ENCODE results near the gene SIRT6. TPM values are rescaled to one million over a fixed set of nuclear protein-coding genes. Genes with fewer than 3 reads are reported as not detected.
"Not testable (repeated sequence)": the region's sequence is repeated elsewhere in the genome, so short reads cannot be mapped to it uniquely, and the experiment has no call there.

Gene SIRT6
- total RNA-seq, 1 donor from 2014 or later: 65.6 TPM

DNA sequence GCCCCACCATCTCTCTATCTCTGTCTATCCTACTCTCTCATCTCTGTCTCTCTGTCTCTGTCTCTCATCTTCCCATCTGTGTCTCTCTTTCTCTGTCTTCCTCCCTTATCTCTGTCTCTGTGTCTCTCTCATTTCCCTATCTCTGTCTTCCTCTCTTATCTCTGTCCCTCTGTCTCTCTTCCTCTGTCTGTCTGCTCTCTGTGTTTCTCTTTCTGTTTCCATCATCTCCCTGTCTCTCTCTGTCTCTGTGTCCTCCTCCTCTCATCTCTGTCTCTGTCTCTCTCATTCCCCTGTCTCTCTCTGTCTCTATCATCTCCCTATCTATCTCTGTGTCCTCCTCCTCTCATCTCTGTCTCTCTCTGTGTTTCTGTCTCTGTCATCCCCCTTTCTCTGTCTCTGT is 45.4 kb upstream of the SIRT6 start:
- Histone ChIP-seq H3K27ac (no peak overlapping the region), H3K4me3 (no peak overlapping the region), H3K27me3 (no peaks in the 10 kb centered on the region), H3K4me1 (no peaks in the 10 kb centered on the region), H3K36me3 (no peaks in the 10 kb centered on the region), H3K9me3 (no peaks in the 10 kb centered on the region)
- TF ChIP-seq, protein P1, sequence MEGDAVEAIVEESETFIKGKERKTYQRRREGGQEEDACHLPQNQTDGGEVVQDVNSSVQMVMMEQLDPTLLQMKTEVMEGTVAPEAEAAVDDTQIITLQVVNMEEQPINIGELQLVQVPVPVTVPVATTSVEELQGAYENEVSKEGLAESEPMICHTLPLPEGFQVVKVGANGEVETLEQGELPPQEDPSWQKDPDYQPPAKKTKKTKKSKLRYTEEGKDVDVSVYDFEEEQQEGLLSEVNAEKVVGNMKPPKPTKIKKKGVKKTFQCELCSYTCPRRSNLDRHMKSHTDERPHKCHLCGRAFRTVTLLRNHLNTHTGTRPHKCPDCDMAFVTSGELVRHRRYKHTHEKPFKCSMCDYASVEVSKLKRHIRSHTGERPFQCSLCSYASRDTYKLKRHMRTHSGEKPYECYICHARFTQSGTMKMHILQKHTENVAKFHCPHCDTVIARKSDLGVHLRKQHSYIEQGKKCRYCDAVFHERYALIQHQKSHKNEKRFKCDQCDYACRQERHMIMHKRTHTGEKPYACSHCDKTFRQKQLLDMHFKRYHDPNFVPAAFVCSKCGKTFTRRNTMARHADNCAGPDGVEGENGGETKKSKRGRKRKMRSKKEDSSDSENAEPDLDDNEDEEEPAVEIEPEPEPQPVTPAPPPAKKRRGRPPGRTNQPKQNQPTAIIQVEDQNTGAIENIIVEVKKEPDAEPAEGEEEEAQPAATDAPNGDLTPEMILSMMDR (IDR thresholded peaks at IDR 0.05): no peak
- no peak for TF ChIP-seq POLR2A (IDR thresholded peaks at IDR 0.05)
- no peak for TF ChIP-seq POLR2AphosphoS5 (IDR thresholded peaks at IDR 0.05; ENCODE audit: insufficient read depth in 1 of 2, low read depth in 1 of 2)
- intact Hi-C loops (cut with DNase I): no loop called here
- no peak for DNase-seq (ENCODE audit: extremely low spot score in 2 of 2)

DNA sequence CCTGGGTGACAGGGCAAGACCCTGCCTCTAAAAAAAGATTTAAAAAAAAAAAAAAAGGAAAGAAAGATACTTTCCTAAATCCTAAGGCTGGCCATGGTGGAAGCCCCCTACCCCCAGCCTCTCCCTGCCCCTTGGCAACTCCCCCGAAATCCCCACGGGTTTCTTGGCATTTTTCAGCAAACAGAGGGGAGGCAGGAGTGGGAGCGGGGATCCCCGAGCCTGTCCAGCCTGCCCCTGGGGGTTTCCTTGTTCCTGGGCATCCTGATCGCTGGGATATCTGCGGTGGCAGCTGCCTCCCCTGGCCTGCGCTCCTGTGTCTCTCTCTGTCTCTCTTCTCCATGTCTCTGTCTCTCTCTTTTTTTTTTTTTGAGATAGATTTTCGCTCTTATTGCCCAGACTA is 43.5 kb upstream of the SIRT6 start:
- no peak for DNase-seq (ENCODE audit: extremely low spot score in 2 of 2)
- H3K9me3 ChIP-seq: no peaks in the 10 kb centered on the region
- H3K27ac ChIP-seq: no peak overlapping the region
- no peaks in the 10 kb centered on the region for H3K27me3 ChIP-seq
- no peaks in the 10 kb centered on the region for H3K4me1 ChIP-seq
- no peaks in the 10 kb centered on the region for H3K36me3 ChIP-seq
- TF ChIP-seq, protein P1 (IDR thresholded peaks at IDR 0.05): no peak
- TF ChIP-seq POLR2A (IDR thresholded peaks at IDR 0.05): no peak
- TF ChIP-seq POLR2AphosphoS5 (IDR thresholded peaks at IDR 0.05; ENCODE audit: insufficient read depth in 1 of 2, low read depth in 1 of 2): no peak
- no peak overlapping the region for H3K4me3 ChIP-seq
- intact Hi-C loops (cut with DNase I): no loop called here

DNA sequence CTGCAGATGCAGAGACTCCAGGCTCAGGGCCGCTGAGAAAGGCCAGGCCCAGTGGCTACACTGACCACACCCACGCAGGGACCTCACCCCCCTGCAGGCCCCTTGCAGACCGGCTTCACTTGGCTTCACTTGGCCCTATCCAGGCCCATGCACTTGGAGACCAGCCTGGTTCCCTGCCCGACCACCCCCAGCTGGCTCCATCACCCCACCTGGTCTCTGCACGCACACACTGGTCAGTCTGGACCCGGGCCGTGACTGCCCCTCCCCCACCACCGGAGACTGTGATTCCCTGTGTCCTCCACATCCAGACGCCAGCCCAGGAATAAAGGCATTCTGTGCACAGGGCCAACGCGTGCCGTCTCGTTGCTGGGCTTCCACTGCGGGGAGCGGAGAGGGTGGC is 42.1 kb upstream of the SIRT6 start:
- no peak for DNase-seq (ENCODE audit: extremely low spot score in 2 of 2)
- Histone ChIP-seq H3K4me3 (no peak overlapping the region), H3K4me1 (no peaks in the 10 kb centered on the region), H3K27ac (no peak overlapping the region), H3K9me3 (no peaks in the 10 kb centered on the region), H3K27me3 (no peaks in the 10 kb centered on the region), H3K36me3 (no peaks in the 10 kb centered on the region)
- TF ChIP-seq POLR2A (IDR thresholded peaks at IDR 0.05): no peak
- TF ChIP-seq, protein P1 (IDR thresholded peaks at IDR 0.05): no peak
- no peak for TF ChIP-seq POLR2AphosphoS5 (IDR thresholded peaks at IDR 0.05; ENCODE audit: insufficient read depth in 1 of 2, low read depth in 1 of 2)
- intact Hi-C loops (cut with DNase I): no loop called here

DNA sequence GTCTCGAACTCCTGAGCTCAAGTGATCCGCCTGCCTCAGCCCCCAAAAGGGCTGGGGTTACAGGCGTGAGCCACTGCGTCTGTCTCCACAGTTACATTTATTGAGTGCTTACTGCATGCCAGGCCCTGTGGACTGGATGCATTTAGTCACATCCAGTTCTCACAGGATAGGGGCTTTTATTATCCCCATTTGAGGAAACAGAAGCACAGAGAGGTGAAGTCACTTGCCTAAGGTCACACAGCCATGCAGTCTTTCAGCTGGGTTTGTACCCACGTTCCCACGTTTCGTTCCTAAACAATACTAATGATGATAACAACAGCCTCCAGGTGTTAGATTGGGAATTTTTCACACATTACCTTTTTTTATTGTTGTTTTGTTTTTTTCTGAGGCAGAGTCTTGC is 37.8 kb upstream of the SIRT6 start:
- H3K27me3 ChIP-seq: no peaks in the 10 kb centered on the region
- no peak overlapping the region for H3K4me3 ChIP-seq
- no peak for DNase-seq (ENCODE audit: extremely low spot score in 2 of 2)
- no peaks in the 10 kb centered on the region for H3K36me3 ChIP-seq
- TF ChIP-seq POLR2AphosphoS5 (IDR thresholded peaks at IDR 0.05; ENCODE audit: insufficient read depth in 1 of 2, low read depth in 1 of 2): no peak
- TF ChIP-seq POLR2A (IDR thresholded peaks at IDR 0.05): no peak
- TF ChIP-seq, protein P1 (IDR thresholded peaks at IDR 0.05): no peak
- intact Hi-C loops (cut with DNase I): no loop called here
- H3K4me1 ChIP-seq: no peaks in the 10 kb centered on the region
- no peak overlapping the region for H3K27ac ChIP-seq
- no peaks in the 10 kb centered on the region for H3K9me3 ChIP-seq

DNA sequence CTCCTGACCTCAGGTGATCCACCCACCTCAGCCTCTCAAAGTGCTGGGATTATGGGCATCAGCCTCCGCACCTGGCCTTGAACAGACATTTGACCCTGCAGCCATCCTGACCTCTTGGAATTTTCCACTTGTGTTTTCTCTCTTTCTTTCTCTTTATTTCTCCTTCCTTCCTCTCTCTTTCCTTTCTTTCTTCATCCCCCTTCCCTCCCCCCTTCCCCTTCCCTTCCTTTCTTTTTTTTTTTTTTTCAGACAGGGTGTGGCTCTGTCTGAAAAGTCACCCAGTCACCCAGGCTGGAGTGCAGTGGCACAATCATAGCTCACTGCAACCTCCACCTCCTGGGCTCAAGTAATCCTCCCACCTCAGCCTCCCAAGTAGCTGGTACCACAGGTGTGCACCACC is 36.2 kb upstream of the SIRT6 start:
- intact Hi-C loops (cut with DNase I); H3K27me3 ChIP-seq; H3K4me1 ChIP-seq; H3K36me3 ChIP-seq; H3K27ac ChIP-seq; H3K4me3 ChIP-seq; H3K9me3 ChIP-seq; DNase-seq (ENCODE audit: extremely low spot score in 2 of 2): not testable (repeated sequence)
